ENCODE results near the gene TACC2. TPM values are rescaled to one million over a fixed set of nuclear protein-coding genes. Genes with fewer than 3 reads are reported as not detected.

TACC2 gene
- total and polyA plus RNA-seq, 9 of the 15 experiments (the other 6 are each of a cell fraction or from before 2014, with no cell fraction given), result under 0.01 to 0.35 (median 0.03) TPM; not detected in 6

- Histone ChIP-seq H3K27me3 (ENCODE audit: control insufficient read depth in 2 of 2, insufficient read depth in 2 of 2, low read length in 2 of 2) (peaks cover 0 to 4% of the 10 kb centered on the region in 2 experiments; a peak in 1 of 5 replicates), H2AFZ (ENCODE audit: low read depth, low read length) (no peak overlapping the region), H3K9ac (ENCODE audit: insufficient read depth in 1 of 2, low read depth in 2 of 2, low read length in 2 of 2) (no peak overlapping the region), H3K79me2 (ENCODE audit: control insufficient read depth, insufficient read depth, low read length) (no peaks in the 10 kb centered on the region), H3K36me3 (ENCODE audit: control insufficient read depth, insufficient read depth, low read length) (no peaks in the 10 kb centered on the region), H3K4me1 (replicated peaks in 1 of 2; ENCODE audit: control insufficient read depth in 2 of 2, insufficient read depth in 2 of 2, low read length in 2 of 2) (no peaks in the 10 kb centered on the region), H4K20me1 (replicated peaks; ENCODE audit: control insufficient read depth, insufficient read depth, low read length) (no peaks in the 10 kb centered on the region), H3K9me1 (ENCODE audit: control insufficient read depth, insufficient read depth, low read length) (no peaks in the 10 kb centered on the region), H3K9me3 (replicated peaks; ENCODE audit: control insufficient read depth, insufficient read depth, low read depth, low read length) (no peaks in the 10 kb centered on the region), H3K4me3 (no peak overlapping the region), H3K27ac (ENCODE audit: extremely low read depth, low read depth, low read length) (no peak overlapping the region), H3K4me2 (ENCODE audit: insufficient read depth, low read length) (no peak overlapping the region)
- no peak for DNase-seq (ENCODE audit: extremely low read depth in 1 of 4, low spot score in 3 of 4)
- no peak for TF ChIP-seq STAT5B (CRISPR knock-in tag; IDR thresholded peaks at IDR 0.05)
- no peak for TF ChIP-seq ZFP30 (CRISPR knock-in tag; IDR thresholded peaks at IDR 0.05; ENCODE audit: borderline replicate concordance)
- TF ChIP-seq, protein P1, sequence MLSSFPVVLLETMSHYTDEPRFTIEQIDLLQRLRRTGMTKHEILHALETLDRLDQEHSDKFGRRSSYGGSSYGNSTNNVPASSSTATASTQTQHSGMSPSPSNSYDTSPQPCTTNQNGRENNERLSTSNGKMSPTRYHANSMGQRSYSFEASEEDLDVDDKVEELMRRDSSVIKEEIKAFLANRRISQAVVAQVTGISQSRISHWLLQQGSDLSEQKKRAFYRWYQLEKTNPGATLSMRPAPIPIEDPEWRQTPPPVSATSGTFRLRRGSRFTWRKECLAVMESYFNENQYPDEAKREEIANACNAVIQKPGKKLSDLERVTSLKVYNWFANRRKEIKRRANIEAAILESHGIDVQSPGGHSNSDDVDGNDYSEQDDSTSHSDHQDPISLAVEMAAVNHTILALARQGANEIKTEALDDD (IDR thresholded peaks at IDR 0.05), result no peak
- TF ChIP-seq ZNF316 (IDR thresholded peaks at IDR 0.05), result no peak
- TF ChIP-seq SNRNP70 (optimal IDR thresholded peaks at IDR 0.05; ENCODE audit: low read depth, low read length), result no peak
- TF ChIP-seq SRSF9 (IDR thresholded peaks at IDR 0.05; ENCODE audit: borderline replicate concordance, low read depth, low read length), result no peak
- TF ChIP-seq SIN3A (IDR thresholded peaks at IDR 0.05; ENCODE audit: borderline replicate concordance in 2 of 2, control insufficient read depth in 1 of 2, low read depth in 2 of 2, low read length in 2 of 2), result no peak
- TF ChIP-seq ZNF717 (CRISPR knock-in tag; IDR thresholded peaks at IDR 0.05), result no peak
- TF ChIP-seq ZNF668 (CRISPR knock-in tag; IDR thresholded peaks at IDR 0.05), result no peak
- no peak for TF ChIP-seq IRF1 (CRISPR knock-in tag; IDR thresholded peaks at IDR 0.05; ENCODE audit: borderline replicate concordance)
- TF ChIP-seq GMEB1 (CRISPR knock-in tag; IDR thresholded peaks at IDR 0.05), result no peak
- in situ Hi-C loops (cut with MboI), result no loop called here
- no peak for ATAC-seq
- ChIA-PET POLR2A (no interaction called here), CTCF (ENCODE audit: low intra/inter-chr PET ratio) (no interaction called here)
- no TSS peak for BruUV-seq (replicated peaks)
- intact Hi-C loops (cut with micrococcal nuclease), result loop anchor here (10.0 kb wide), 1 partner anchor 120 kb away; no protein-coding TSS in a partner anchor
- 0% methylated on average over 6 of the region's 8 CpGs for WGBS (ENCODE audit: insufficient coverage, low coverage, missing lambda C conversion rate)
- FAIRE-seq, result no peak
Observed at GRCh38 chr10:122264931-122265330, 276.0 kb downstream of the TACC2 start.
